ENCODE measurements around the gene CISD3. TPM values are rescaled to one million over a fixed set of nuclear protein-coding genes. Genes with fewer than 3 reads are reported as not detected.

The CISD3 gene
- total and polyA plus RNA-seq, 11 donors, result 21.2 to 80.3 (median 65.1) TPM

DNA sequence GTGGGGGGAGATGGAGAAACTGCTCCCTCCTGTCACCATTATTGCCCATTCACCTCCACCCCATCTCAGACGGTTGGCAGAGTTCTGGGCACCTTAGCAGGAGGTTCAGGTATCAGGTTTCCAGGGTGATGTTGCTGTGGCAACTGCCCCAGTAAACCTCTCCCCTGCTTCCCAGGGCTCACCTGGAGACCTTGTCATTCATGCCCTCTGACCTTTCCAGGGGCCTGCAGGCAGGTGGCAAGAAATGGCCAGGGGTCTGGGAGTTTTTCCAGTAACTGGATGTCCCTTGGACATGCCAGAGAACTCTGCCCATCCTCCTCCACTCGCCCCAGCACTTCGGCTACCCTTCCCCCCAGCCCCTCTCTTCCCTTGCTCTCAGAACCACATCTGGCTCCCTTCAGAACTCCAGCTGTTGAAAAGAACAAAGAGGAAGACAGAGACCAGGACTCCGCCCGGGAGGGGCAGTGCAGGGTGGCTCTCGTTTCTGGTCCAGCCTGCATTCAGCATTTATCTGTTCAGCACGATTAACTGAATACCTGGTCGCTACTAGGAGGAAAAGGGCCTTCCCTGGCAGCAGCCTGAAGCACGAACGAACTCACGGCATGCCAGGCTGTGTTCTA, 16.6 kb upstream of the CISD3 start:
- Histone ChIP-seq H3K9me3 (no peaks in the 10 kb centered on the region), H3K4me3 (no peak overlapping the region), H3K27me3 (no peaks in the 10 kb centered on the region), H3K36me3 (peaks cover 0 to 100% (median 93%) of the 10 kb centered on the region in 9 donors), H3K4me1 (peaks cover 0 to 37% (median 13%) of the 10 kb centered on the region in 12 donors), H3K27ac (no peak overlapping the region)
- intact Hi-C loops (cut with DNase I), result no loop called here
- ATAC-seq (no peak), DNase-seq (no peak)
- TF ChIP-seq POLR2A (IDR thresholded peaks at IDR 0.05) (no peak), CTCF (IDR thresholded peaks at IDR 0.05) (no peak)
- 69 to 72% (median 70%) methylated on average over 10 to 11 of the region's 11 CpGs for WGBS, 4 donors

DNA sequence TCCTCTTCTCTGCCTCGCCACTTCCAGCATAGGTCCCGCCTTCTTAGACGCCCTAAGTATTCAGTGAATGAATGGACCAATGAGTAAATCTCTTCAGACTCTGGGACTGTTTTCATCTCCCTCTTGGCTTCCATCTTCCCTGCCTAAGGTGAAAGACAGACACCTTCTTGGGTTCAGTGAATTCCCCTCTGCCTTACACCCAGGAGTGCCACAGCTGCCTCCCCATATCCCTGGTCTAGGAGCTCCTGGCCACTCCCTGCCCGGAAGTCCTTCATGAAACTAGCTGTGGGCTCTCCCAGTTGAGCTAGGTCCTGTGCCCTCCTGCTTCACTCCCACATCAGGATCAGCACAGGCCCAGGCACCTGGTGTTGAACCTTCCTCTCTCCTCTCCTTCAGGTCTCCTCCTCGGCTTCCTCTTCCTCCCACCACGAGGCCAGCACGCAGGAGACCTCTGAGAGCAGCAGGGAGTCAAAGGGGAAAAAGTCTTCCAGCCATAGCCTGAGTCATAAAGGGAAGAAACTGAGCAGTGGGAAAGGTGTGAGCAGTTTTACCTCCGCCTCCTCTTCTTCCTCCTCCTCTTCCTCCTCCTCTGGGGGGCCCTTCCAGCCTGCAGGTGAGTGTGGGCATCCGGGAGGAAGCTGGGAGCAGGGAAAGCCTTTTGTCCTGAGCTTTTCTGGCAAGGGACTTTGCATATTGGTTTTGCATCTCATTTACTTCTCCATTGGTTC, 14.8 kb upstream of the CISD3 start:
- WGBS, 4 donors, result 86 to 93% (median 88%) methylated on average over 9 of the region's 9 CpGs
- no peaks in the 10 kb centered on the region for H3K9me3 ChIP-seq
- H3K36me3 ChIP-seq, result peaks cover 0 to 100% (median 93%) of the 10 kb centered on the region in 9 donors
- ATAC-seq (no peak), DNase-seq (no peak)
- no peaks in the 10 kb centered on the region for H3K27me3 ChIP-seq
- TF ChIP-seq CTCF (IDR thresholded peaks at IDR 0.05) (no peak), POLR2A (IDR thresholded peaks at IDR 0.05) (no peak)
- H3K4me3 ChIP-seq, result no peak overlapping the region
- H3K27ac ChIP-seq, result no peak overlapping the region
- peaks cover 0 to 25% (median 13%) of the 10 kb centered on the region in 12 donors for H3K4me1 ChIP-seq
- intact Hi-C loops (cut with DNase I), result no loop called here

DNA sequence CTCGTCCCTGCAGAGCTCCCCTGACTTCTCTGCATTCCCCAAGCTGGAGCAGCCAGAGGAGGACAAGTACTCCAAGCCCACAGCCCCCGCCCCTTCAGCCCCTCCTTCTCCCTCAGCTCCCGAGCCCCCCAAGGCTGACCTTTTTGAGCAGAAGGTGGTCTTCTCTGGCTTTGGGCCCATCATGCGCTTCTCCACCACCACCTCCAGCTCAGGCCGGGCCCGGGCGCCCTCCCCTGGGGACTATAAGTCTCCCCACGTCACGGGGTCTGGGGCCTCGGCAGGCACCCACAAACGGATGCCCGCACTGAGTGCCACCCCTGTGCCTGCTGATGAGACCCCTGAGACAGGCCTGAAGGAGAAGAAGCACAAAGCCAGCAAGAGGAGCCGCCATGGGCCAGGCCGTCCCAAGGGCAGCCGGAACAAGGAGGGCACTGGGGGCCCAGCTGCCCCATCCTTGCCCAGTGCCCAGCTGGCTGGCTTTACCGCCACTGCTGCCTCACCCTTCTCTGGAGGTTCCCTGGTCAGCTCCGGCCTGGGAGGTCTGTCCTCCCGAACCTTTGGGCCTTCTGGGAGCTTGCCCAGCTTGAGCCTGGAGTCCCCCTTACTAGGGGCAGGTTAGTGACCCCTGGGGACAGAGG, 13.7 kb upstream of the CISD3 start:
- H3K4me1 ChIP-seq, result peaks cover 0 to 14% (median 6%) of the 10 kb centered on the region in 12 donors
- ATAC-seq, result no peak
- DNase-seq, result no peak
- TF ChIP-seq CTCF (IDR thresholded peaks at IDR 0.05) (no peak), POLR2A (IDR thresholded peaks at IDR 0.05) (no peak)
- 90 to 95% (median 92%) methylated on average over 9 to 18 of the region's 18 CpGs for WGBS, 4 donors
- intact Hi-C loops (cut with DNase I), result no loop called here
- no peak overlapping the region for H3K4me3 ChIP-seq
- no peak overlapping the region for H3K27ac ChIP-seq
- no peaks in the 10 kb centered on the region for H3K9me3 ChIP-seq
- peaks cover 0 to 100% (median 97%) of the 10 kb centered on the region in 9 donors for H3K36me3 ChIP-seq
- H3K27me3 ChIP-seq, result no peaks in the 10 kb centered on the region

GRCh38 chr17:38717139-38717745, 12.9 kb upstream of the CISD3 start:
- Histone ChIP-seq H3K36me3 (peaks cover 0 to 100% (median 98%) of the 10 kb centered on the region in 9 donors), H3K4me3 (no peak overlapping the region), H3K4me1 (peaks cover 0 to 13% (median 1%) of the 10 kb centered on the region in 12 donors), H3K27me3 (no peaks in the 10 kb centered on the region), H3K9me3 (no peaks in the 10 kb centered on the region), H3K27ac (no peak overlapping the region)
- WGBS, 4 donors, result 78 to 84% (median 84%) methylated on average over 8 to 12 of the region's 12 CpGs
- TF ChIP-seq POLR2A (IDR thresholded peaks at IDR 0.05) (no peak), CTCF (IDR thresholded peaks at IDR 0.05) (no peak)
- ATAC-seq (no peak), DNase-seq (no peak)
- intact Hi-C loops (cut with DNase I), result no loop called here

Data from heart left ventricle (tissue), 16 donors.